A549 (cell line): Measurements from ENCODE around the gene BSPH1. TPM values are rescaled to one million over a fixed set of nuclear protein-coding genes. Genes with fewer than 3 reads are reported as not detected.

Experiments used
- ATAC-seq, 2 experiments: fragments of 200-7000 bp in 1 of 2; fragments of >200 bp in 1 of 2; cut with Nextera tagmentation in 1 of 2; cut with Tn5 transposase in 1 of 2; 3 replicates each; pipeline versions ENCODE4 v1.8.0 to v1.9.1; 2018 to 2020; ENCODE audit warnings: mild to moderate bottlenecking in 1 of 2, moderate library complexity in 1 of 2
- CTCF ChIA-PET: fragments of 300-600 bp; sonication (Branson Sonifier 250); formaldehyde crosslinking; extraction: SDS; loops from one replicate; lab custom pipeline; 2021; ENCODE audit warnings: antibody characterized with exemption, inconsistent platforms; lab: Yijun Ruan, JAX
- POLR2A ChIA-PET: fragments of 350-600 bp; formaldehyde crosslinking; extraction: SDS; loops from one replicate; lab custom pipeline; 2021; ENCODE audit warnings: antibody characterized with exemption, inconsistent platforms; lab: Yijun Ruan, JAX
- DNase-seq, 2 experiments: peaks; one replicate each; pipeline versions ENCODE4 v3.0.0 to v3.0.0-alpha.2; 2011 to 2016; ENCODE audit warnings: low read depth in 1 of 2, low spot score in 1 of 2
- FAIRE-seq: peaks from 2 replicates; lab custom pipeline; 2011; peaks lifted over from hg19 to GRCh38; lab: Jason Lieb, UNC
- H3K27ac ChIP-seq, 2 experiments: fragments of >200 bp; sonication (Bioruptor Twin); formaldehyde crosslinking; 3 replicates each; pipeline ENCODE4 v1.5.1; 2016 to 2017
- H3K4me1 ChIP-seq: fragments of >200 bp; sonication (Bioruptor Twin); formaldehyde crosslinking; 3 replicates; pipeline ENCODE4 v1.6.1; 2016
- H3K4me2 ChIP-seq: fragments of >200 bp; sonication (Bioruptor Twin); formaldehyde crosslinking; 3 replicates; pipeline ENCODE4 v1.6.1; 2016
- H3K4me3 ChIP-seq: fragments of >200 bp; sonication (Bioruptor Twin); formaldehyde crosslinking; 3 replicates; pipeline ENCODE4 v1.5.1; 2016
- H3K9me3 ChIP-seq: fragments of >200 bp; sonication (Bioruptor Twin); formaldehyde crosslinking; 3 replicates; pipeline ENCODE4 v1.6.1; 2016
- CHD2 ChIP-seq: fragments of 150-350 bp; IDR thresholded peaks from 2 replicates; pipeline ENCODE4 v1.6.1; 2014; ENCODE audit warnings: low read length; ENCODE audit not compliant: partially characterized antibody
- CTCF ChIP-seq: fragments of >200 bp; sonication (Bioruptor Twin); formaldehyde crosslinking; IDR thresholded peaks from 3 replicates; pipeline ENCODE4 v1.5.1; 2016
- EHF ChIP-seq: fragments of 250-450 bp; sonication (Bioruptor Pico); IDR thresholded peaks from 2 replicates; pipeline ENCODE4 v1.5.0; 2020; ENCODE audit warnings: mild to moderate bottlenecking
- ELK1 ChIP-seq: fragments of 150-350 bp; IDR thresholded peaks from 2 replicates; pipeline ENCODE4 v1.6.1; 2014; ENCODE audit warnings: low read depth, mild to moderate bottlenecking, low read length
- ESRRA ChIP-seq: fragments of 150-350 bp; IDR thresholded peaks from 2 replicates; pipeline ENCODE4 v1.6.1; 2014; ENCODE audit warnings: mild to moderate bottlenecking, low read length, borderline replicate concordance
- FOSL2 ChIP-seq, 2 experiments: fragments of 450-650 bp in 1 of 2; fragments of >200 bp in 1 of 2; sonication (Bioruptor Twin) in 1 of 2; formaldehyde crosslinking; IDR thresholded peaks; 2 replicates each; pipeline versions ENCODE4 v1.5.0 to v1.6.1; 2016 to 2020; ENCODE audit warnings: mild to moderate bottlenecking in 1 of 2, moderate library complexity in 1 of 2
- GATA3 ChIP-seq: IDR thresholded peaks from 2 replicates; pipeline ENCODE4 v1.6.1; 2012; ENCODE audit warnings: borderline replicate concordance
- HES2 ChIP-seq: fragments of >200 bp; sonication (Bioruptor Twin); formaldehyde crosslinking; IDR thresholded peaks from 2 replicates; pipeline ENCODE4 v1.6.1; 2016
- JUNB ChIP-seq: fragments of >200 bp; sonication (Bioruptor Twin); formaldehyde crosslinking; IDR thresholded peaks from 2 replicates; pipeline ENCODE4 v1.6.1; 2016
- KDM5A ChIP-seq: fragments of 200-600 bp; sonication (generic); IDR thresholded peaks from 2 replicates; pipeline ENCODE4 v1.6.1; 2016; ENCODE audit warnings: antibody characterized with exemption, mild to moderate bottlenecking
- MAX ChIP-seq: IDR thresholded peaks from 2 replicates; pipeline ENCODE4 v1.6.1; 2012
- MYC ChIP-seq: IDR thresholded peaks from 2 replicates; pipeline ENCODE4 v1.6.1; 2012; ENCODE audit warnings: mild to moderate bottlenecking, inconsistent platforms, low read length, improper control_type of control experiment, borderline replicate concordance
- NFE2L2 ChIP-seq: fragments of 150-350 bp; conservative IDR thresholded peaks from 2 replicates; pipeline ENCODE4 v1.6.1; 2014; ENCODE audit warnings: low read length
- POLR2A ChIP-seq: IDR thresholded peaks from 2 replicates; pipeline ENCODE4 v1.6.1; 2012; ENCODE audit warnings: mild to moderate bottlenecking, low read length
- RCOR1 ChIP-seq: fragments of 150-350 bp; IDR thresholded peaks from 2 replicates; pipeline ENCODE4 v1.6.1; 2014; ENCODE audit warnings: antibody characterized with exemption, low read length, low read depth
- REST ChIP-seq: fragments of 200-600 bp; sonication (generic); IDR thresholded peaks from 2 replicates; pipeline ENCODE4 v1.6.1; 2016; ENCODE audit warnings: antibody characterized with exemption, mild to moderate bottlenecking, moderate library complexity
- USF2 ChIP-seq: fragments of 450-650 bp; IDR thresholded peaks from 2 replicates; pipeline ENCODE4 v1.6.1; 2014; ENCODE audit warnings: antibody characterized with exemption
- ZC3H11A ChIP-seq: fragments of 450-650 bp; IDR thresholded peaks from 2 replicates; pipeline ENCODE4 v1.6.1; 2014; ENCODE audit warnings: antibody characterized with exemption, mild to moderate bottlenecking
- ZFP36 ChIP-seq: fragments of 450-650 bp; IDR thresholded peaks from 2 replicates; pipeline ENCODE4 v1.6.1; 2014; ENCODE audit warnings: borderline replicate concordance; ENCODE audit not compliant: partially characterized antibody
- WGBS: methylation state at CpG from one replicate; pipeline ENCODE4 v1.1.6; 2017; ENCODE audit errors: missing lambda C conversion rate; 5-methylcytosine and 5-hydroxymethylcytosine counted together
- polyA minus RNA-seq: library from RNA; depleted of rRNA, polyadenylated mRNA; stranded (reverse); fragments of >200 nt; gene quantifications from 2 replicates; pipeline ENCODE4 v1.2.3, GENCODE V29; 2011; rRNA and poly(A)+ RNA removed
- polyA plus RNA-seq, 4 experiments: library from polyadenylated mRNA; depleted of rRNA in 3 of 4; stranded (reverse); fragments of >200 nt; fragmentation: RNase III in 1 of 4; extraction: RNeasy Plus Mini Kit Qiagen cat#74134 plus additional on column Dnase treatment in 1 of 4; gene quantifications; 2 replicates in 3 of 4; 3 replicates in 1 of 4; pipeline ENCODE4 v1.2.3, GENCODE V29; 2011 to 2017

The BSPH1 gene
- polyA plus RNA-seq (2011; rRNA removed) (not detected in 2 replicates), polyA plus RNA-seq (2017; fragmentation: RNase III; extraction: RNeasy Plus Mini Kit Qiagen cat#74134 plus additional on column Dnase treatment) (not detected in 3 replicates), polyA minus RNA-seq (not detected in 2 replicates)
- not detected in 2 replicates for polyA plus RNA-seq (2012; cell fraction: cytosol; rRNA removed)
- not detected in 2 replicates for polyA plus RNA-seq (2012; cell fraction: nucleus; rRNA removed)

GRCh38 chr19:47992070-47992469 lies at the start of gene BSPH1:
Gene BSPH1, minus strand, starts transcription at chr19:47992170. Its CDS starts 89 bp downstream, at chr19:47992081.
- FAIRE-seq (no peak), ATAC-seq (no peak), DNase-seq (no peak)
- Histone ChIP-seq H3K4me1 (no peaks in the 10 kb centered on the region), H3K9me3 (no peaks in the 10 kb centered on the region), H3K4me2 (no peak within 1 kb of the TSS), H3K4me3 (no peak within 1 kb of the TSS), H3K27ac (no peak within 1 kb of the TSS)
- ChIA-PET CTCF (no interaction called here), POLR2A (no interaction called here)
- WGBS = 13% methylated on average over 2 of the region's 2 CpGs
- TF ChIP-seq CTCF (no peak), ELK1 (no peak), CHD2 (no peak), GATA3 (no peak), JUNB (no peak), USF2 (no peak), ZC3H11A (no peak)

GRCh38 chr19:48036765-48037164 lies 44.8 kb upstream of the BSPH1 start:
- Histone ChIP-seq H3K27ac (no peak overlapping the region), H3K4me2 (no peak overlapping the region), H3K4me3 (no peak overlapping the region), H3K9me3 (peaks cover 23% of the 10 kb centered on the region), H3K4me1 (no peaks in the 10 kb centered on the region)
- peak; percentile 63 for FAIRE-seq
- CTCF ChIA-PET = no interaction called here
- POLR2A ChIA-PET = no interaction called here
- TF ChIP-seq NFE2L2 (no peak), KDM5A (no peak), EHF (CRISPR knock-in tag) (no peak), POLR2A (no peak), MYC (no peak), FOSL2 (IDR thresholded peaks at IDR 0.05) (no peak), FOSL2 (CRISPR knock-in tag; IDR thresholded peaks at IDR 0.05) (no peak), ZFP36 (no peak), RCOR1 (no peak), REST (no peak), ESRRA (no peak), HES2 (no peak), GATA3 (no peak), MAX (no peak)
- 3% methylated on average over 2 of the region's 2 CpGs for WGBS
- ATAC-seq = no peak
- DNase-seq = no peak
